Prostate gland (tissue), 2 donors: ENCODE measurements around the gene LVRN.

Source experiments
- CTCF ChIP-seq, 4 experiments: fragments of 200-600 bp in 2 of 4; fragments of 450-650 bp in 2 of 4; sonication (generic) in 2 of 4; IDR thresholded peaks; 1 replicate in 3 of 4; 2 replicates in 1 of 4; pipeline ENCODE4 v1.5.1; 2016 to 2019; ENCODE audit warnings: antibody characterized with exemption in 4 of 4, mild to moderate bottlenecking in 2 of 4, moderate library complexity in 2 of 4
- POLR2A ChIP-seq: fragments of 450-650 bp; IDR thresholded peaks from one replicate; pipeline ENCODE4 v1.6.1; 2016; ENCODE audit warnings: antibody characterized with exemption, mild to moderate bottlenecking
- POLR2AphosphoS5 ChIP-seq: sonication (generic); formaldehyde crosslinking; IDR thresholded peaks from one replicate; pipeline ENCODE4 v1.6.1; 2017; ENCODE audit warnings: antibody characterized with exemption

DNA sequence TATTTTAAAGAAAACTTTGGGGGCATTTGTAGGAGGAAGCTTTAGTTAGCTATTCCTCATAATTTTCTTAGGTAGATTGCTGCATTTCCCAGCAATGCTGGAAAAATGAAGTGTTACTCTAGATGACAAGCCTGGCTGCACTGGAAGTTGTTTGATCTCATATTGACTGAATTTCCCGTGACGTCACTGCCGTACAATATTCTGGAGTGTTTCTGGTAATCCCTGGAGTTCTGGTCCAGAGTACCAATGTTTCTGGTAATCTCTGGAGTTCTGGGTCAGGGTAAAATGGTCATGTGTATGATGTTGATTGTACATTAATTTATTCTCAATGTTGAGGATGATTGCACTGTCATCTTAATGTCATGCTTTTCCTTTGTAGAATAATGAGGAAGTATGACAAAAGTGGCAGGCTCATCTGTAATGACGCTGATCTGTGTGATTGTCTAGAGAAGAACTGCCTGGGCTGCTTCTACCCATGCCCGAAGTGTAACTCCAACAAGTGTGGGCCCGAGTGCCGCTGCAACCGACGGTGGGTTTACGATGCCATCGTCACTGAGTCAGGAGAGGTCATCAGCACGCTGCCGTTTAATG is 96.2 kb downstream of the LVRN start:
- no peak for TF ChIP-seq CTCF (IDR thresholded peaks at IDR 0.05)
- no peak for TF ChIP-seq POLR2AphosphoS5
- TF ChIP-seq POLR2A: no peak
